GM12873 (cell line): ENCODE data around the gene CHST8.

Source experiments
- TF ChIP-seq, protein P1 (sequence below): IDR thresholded peaks from 2 replicates; pipeline ENCODE4 v1.5.1; 2012; ENCODE audit warnings: low read depth, mild to moderate bottlenecking, moderate library complexity, low read length, control low read depth; ENCODE audit not compliant: insufficient read depth; ENCODE audit errors: missing control alignments

The CHST8 gene

DNA sequence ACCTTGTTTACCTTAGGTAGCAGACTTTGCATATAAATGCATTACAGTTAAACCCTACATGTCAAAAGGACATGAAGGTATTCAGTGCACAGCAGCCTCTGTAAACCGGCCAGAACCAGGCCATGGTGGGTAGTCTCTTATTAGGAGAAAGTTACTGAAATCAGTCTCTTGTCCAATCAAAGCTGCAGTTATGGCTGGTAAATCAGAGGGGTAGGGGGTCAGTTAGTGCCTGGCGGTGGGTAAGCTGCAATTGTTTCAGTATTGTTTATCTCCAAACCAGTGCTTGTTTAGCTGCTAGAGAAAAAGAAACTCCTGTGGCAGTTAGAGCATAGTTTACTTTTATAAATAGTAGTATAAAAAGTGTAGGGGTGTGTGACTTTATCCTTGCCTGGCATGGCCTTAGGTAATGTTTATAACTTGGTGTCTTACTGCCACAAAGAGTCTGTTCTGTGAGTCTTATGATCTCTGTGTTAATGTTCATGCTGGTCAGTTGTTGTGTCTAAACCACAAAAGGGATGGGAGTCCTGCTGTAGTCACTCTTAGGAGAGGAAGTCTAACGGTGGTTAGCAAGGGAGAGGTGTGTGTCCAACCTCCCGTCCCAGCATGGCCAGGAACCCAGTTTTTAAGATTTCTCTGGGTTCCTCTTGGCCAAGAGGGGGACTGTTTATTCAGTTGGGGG lies 28.0 kb downstream of the CHST8 start:
- TF ChIP-seq, protein P1, sequence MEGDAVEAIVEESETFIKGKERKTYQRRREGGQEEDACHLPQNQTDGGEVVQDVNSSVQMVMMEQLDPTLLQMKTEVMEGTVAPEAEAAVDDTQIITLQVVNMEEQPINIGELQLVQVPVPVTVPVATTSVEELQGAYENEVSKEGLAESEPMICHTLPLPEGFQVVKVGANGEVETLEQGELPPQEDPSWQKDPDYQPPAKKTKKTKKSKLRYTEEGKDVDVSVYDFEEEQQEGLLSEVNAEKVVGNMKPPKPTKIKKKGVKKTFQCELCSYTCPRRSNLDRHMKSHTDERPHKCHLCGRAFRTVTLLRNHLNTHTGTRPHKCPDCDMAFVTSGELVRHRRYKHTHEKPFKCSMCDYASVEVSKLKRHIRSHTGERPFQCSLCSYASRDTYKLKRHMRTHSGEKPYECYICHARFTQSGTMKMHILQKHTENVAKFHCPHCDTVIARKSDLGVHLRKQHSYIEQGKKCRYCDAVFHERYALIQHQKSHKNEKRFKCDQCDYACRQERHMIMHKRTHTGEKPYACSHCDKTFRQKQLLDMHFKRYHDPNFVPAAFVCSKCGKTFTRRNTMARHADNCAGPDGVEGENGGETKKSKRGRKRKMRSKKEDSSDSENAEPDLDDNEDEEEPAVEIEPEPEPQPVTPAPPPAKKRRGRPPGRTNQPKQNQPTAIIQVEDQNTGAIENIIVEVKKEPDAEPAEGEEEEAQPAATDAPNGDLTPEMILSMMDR, result no peak

DNA sequence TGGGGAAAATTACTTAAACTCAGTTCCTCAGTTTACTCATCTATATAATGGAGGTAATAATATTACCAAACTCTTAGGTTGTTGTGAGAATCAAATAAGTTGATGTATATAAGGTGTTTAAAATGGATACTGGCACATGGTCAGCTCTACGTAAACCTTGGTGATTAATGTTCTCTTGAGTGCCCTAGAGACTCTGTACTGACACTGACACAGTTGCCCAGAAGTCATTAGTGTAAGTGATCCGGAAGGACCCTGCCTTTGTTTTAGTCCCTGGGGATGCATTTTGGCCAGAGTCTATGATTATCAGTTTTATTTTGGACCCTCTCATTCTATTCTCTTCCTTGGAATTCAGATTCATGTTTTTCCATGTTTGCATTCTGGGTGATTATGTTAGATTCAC lies 31.9 kb downstream of the CHST8 start:
- TF ChIP-seq, protein P1, result no peak

DNA sequence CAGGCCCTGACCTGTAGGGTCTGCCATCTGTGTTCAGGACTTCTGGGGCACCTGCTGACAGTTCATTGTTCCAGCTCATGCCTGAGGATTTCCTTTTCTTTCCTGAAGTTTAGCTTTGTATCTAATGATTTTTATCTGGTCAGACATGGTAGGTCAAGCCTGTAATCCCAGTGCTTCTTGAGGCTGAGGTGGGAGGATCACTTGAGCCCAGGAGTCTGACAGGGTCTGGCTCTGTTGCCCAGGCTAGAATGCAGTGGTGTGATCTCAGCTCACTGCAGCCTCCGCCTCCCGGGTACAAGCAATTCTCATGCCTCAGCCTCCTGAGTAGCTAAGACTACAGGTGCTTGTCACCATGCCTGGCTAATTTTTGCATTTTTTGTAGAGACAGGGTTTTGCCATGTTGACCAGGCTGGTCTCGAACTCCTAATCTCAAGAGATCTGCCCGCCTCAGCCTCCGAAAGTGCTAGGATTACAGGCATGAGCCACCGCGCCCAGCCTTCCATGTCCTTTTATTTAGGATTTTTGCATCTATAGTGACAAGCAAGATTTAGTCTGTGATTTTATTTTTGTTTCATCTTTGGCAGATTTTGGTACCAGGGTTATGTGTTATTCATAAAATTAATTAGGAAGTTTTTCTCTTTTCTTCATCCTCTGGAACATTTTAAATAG lies 33.2 kb downstream of the CHST8 start:
- TF ChIP-seq, protein P1, result no peak

DNA sequence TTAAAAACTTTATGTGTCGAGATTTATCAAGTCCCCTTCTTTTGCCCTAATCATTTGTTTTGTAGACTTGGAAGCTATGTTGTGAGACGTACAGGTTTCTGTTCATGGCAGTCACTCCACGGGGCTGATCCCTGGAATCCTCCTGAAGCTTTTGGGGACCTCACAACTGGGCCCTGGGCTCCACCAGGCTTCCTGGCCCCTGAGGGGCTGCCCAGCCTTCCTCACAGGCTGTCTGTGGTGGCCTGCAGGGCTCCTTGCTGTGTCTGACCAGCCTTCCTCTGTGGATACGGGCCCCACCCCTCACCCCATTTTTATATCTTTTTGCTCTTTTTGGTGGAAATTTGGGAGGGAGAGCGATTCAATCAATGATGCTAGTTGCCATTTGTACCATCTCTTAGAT lies 38.1 kb downstream of the CHST8 start:
- TF ChIP-seq, protein P1, result no peak

DNA sequence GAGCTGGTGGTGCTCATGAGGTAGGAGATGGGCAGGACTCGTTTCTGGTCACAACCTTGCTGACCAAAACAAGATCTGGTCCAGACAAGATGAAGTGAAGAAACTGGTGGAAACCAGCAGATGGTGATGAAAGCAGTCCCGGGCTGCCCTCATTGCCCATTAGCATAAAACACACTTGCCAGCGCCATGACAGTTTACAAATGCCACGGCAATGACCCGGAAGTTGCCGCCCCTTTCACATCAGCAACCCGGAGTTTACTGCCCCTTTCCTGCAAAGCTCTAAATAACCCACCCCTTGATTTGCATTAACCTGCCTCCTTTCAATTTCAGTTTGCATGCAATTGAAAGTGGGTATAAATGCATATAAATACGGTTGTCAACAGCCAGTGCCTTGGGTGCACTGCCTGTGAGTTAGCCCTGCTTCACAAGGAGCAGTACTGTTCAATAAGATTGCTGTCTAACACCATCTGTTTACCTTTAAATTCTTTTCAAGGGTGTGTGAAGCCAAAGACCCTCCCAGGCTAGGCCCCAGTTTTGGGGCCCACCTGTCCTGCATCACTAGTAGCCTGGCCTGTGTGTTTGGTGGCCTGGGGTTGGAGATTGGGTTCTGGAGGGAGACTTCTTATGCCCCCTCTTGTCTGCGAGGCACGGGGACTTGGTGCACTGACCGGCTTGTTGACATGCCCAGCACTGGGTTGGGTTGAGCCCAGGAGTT lies 38.8 kb downstream of the CHST8 start:
- TF ChIP-seq, protein P1, result no peak

DNA sequence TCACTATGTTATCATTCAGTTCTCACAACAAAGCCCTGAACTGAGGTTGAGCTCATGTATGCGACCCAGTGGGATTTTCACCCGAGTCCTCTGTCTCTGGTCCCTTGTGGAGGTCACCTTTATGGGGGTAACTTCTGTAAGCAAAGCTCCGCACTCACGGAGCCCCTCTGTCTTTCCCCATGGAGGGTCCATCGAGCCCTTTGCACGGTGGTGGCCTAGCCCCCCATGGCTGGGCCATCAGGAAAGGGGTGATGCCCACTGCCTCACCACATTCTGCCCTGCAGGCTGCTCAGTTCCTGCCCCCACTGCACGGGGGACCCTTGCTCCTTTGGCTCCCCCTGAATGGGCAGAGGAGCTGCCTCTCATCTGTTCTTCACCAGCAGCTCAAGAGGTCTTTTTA lies 39.6 kb downstream of the CHST8 start:
- TF ChIP-seq, protein P1, result no peak

DNA sequence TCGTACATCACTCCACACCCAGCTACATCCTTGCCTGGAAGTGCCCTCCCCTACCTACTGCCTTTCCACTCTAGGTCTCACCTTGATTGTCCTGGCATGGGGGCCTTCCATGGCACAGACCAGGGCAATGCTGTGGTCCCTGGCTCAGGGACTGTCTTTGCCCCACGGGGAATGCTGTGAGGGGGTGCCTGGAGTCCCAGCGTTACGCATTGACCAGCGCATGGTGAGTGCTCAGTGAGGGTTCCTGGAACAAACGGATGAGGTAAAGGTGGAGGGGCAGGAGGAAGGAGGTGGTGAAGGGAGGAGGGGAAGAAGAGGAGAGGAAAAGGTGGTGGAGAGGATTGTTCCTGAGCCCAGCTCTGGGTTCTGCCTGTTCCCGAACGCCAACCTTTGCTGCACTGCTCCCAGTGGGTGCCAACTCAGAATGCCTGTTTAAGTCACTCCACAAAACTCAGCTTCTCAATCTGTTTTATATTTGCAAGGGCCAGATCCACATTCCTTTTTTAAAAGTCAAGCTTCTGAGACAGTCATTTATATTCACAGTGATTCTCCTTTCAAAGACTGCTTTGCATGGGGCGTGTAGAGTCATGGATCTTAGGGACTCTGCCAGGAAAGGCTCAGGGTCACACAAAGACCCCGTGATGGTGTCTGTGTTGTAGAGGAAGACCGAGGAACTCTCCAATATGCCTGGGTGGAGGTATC lies 40.8 kb downstream of the CHST8 start:
- TF ChIP-seq, protein P1, result no peak
